Stimulated activated CD4-positive, alpha-beta T cell treated with anti-CD3 and anti-CD28 coated beads, Interleukin-2, amount 100 ng/mL, for 24 hours (primary cell): ENCODE measurements around the gene SLC35G6.
"Not testable (repeated sequence)": the region's sequence is repeated elsewhere in the genome, so short reads cannot be mapped to it uniquely, and the experiment has no call there.

Experiments used
- DNase-seq, 2 donors: peaks; one replicate each; pipeline ENCODE4 v3.0.0-alpha.2; 2020

Gene SLC35G6

GRCh38 chr17:7481275-7481674 lies at the start of gene SLC35G6:
Gene SLC35G6, plus strand, starts transcription at chr17:7481446. Its CDS starts 71 bp downstream, at chr17:7481517.
- not testable (repeated sequence) for DNase-seq

GRCh38 chr17:7432296-7432695 lies 49.0 kb upstream of the SLC35G6 start:
- DNase-seq, result no peak

- peak; percentile 55 to 66 for DNase-seq
Measured at GRCh38 chr17:7435676-7436555, 45.3 kb upstream of the SLC35G6 start.

GRCh38 chr17:7436556-7437368 lies 44.5 kb upstream of the SLC35G6 start:
- peak; percentile 79 to 86 for DNase-seq

GRCh38 chr17:7437369-7437863 lies 43.8 kb upstream of the SLC35G6 start:
- DNase-seq, result no peak

- DNase-seq, result peak; percentile 66 to 80
Measured at GRCh38 chr17:7437950-7438614, 43.2 kb upstream of the SLC35G6 start.

- DNase-seq, result no peak
Measured at GRCh38 chr17:7438656-7439460, 42.4 kb upstream of the SLC35G6 start.

GRCh38 chr17:7439462-7440112 lies 41.7 kb upstream of the SLC35G6 start, which contains the start of gene FGF11:
Gene FGF11, plus strand, starts transcription at chr17:7439512. Its CDS starts 109 bp downstream, at chr17:7439621.
- peak in 1 of 2 donors; percentile 14 for DNase-seq

- DNase-seq, result peak; percentile 34 to 62
Measured at GRCh38 chr17:7440113-7440833, 41.0 kb upstream of the SLC35G6 start.

- peak in 1 of 2 donors; percentile 28 for DNase-seq
Measured at GRCh38 chr17:7440834-7441195, 40.4 kb upstream of the SLC35G6 start.

- DNase-seq, result no peak
Measured at GRCh38 chr17:7441266-7441665, 40.0 kb upstream of the SLC35G6 start.

GRCh38 chr17:7442142-7442541 lies 39.1 kb upstream of the SLC35G6 start:
- DNase-seq, result no peak

- no peak for DNase-seq
Measured at GRCh38 chr17:7443499-7444485, 37.5 kb upstream of the SLC35G6 start.

- peak in 1 of 2 donors; percentile 25 for DNase-seq
Measured at GRCh38 chr17:7444682-7445618, 36.3 kb upstream of the SLC35G6 start, which contains the start of gene CHRNB1. Gene CHRNB1, plus strand, starts transcription at chr17:7445061. Its CDS starts 67 bp downstream, at chr17:7445128.

GRCh38 chr17:7445619-7445968 lies 35.7 kb upstream of the SLC35G6 start:
- peak in 1 of 2 donors; percentile 33 for DNase-seq

GRCh38 chr17:7448461-7448860 lies 32.8 kb upstream of the SLC35G6 start:
- no peak for DNase-seq

- no peak for DNase-seq
Measured at GRCh38 chr17:7459961-7460545, 21.2 kb upstream of the SLC35G6 start.
